Glutamatergic neuron (in vitro differentiated cells): ENCODE results near the gene GPHA2. TPM values are rescaled to one million over a fixed set of nuclear protein-coding genes. Genes with fewer than 3 reads are reported as not detected.

Source experiments
- DNase-seq: peaks from one replicate; pipeline ENCODE4 v3.0.0; 2022
- H3K27ac Mint-ChIP-seq: one replicate; pipeline ENCODE4 v1.8.0; 2020; ENCODE audit warnings: mild to moderate bottlenecking, mixed read lengths, inconsistent platforms; ENCODE audit not compliant: unreplicated experiment
- H3K27me3 Mint-ChIP-seq: one replicate; pipeline ENCODE4 v1.8.0; 2020; ENCODE audit warnings: mild to moderate bottlenecking, moderate library complexity, mixed read lengths, inconsistent platforms; ENCODE audit not compliant: unreplicated experiment
- H3K36me3 Mint-ChIP-seq: one replicate; pipeline ENCODE4 v1.8.0; 2020; ENCODE audit warnings: mild to moderate bottlenecking, mixed read lengths, inconsistent platforms; ENCODE audit not compliant: unreplicated experiment
- H3K4me1 Mint-ChIP-seq: one replicate; pipeline ENCODE4 v1.8.0; 2020; ENCODE audit warnings: mild to moderate bottlenecking, low read depth, mixed read lengths, inconsistent platforms; ENCODE audit not compliant: unreplicated experiment
- H3K4me3 Mint-ChIP-seq: one replicate; pipeline ENCODE4 v1.8.0; 2020; ENCODE audit warnings: mild to moderate bottlenecking, mixed read lengths, inconsistent platforms; ENCODE audit not compliant: unreplicated experiment
- H3K9me3 Mint-ChIP-seq: one replicate; pipeline ENCODE4 v1.8.0; 2020; ENCODE audit warnings: mild to moderate bottlenecking, moderate library complexity, mixed read lengths, inconsistent platforms; ENCODE audit not compliant: unreplicated experiment
- total RNA-seq: library from RNA; stranded (reverse); fragmentation: NEBNext Ultra II Directional; extraction: Animal tissue kit (Norgen Biotek cat#: 25700); gene quantifications from one replicate; pipeline ENCODE4 v1.2.1, GENCODE V29; 2021; ENCODE audit not compliant: unreplicated experiment
- TF ChIP-seq, protein P1 (sequence below): fragments of 200-600 bp; sonication (generic); IDR thresholded peaks from one replicate; pipeline ENCODE4 v1.5.0; 2021; ENCODE audit not compliant: partially characterized antibody, unreplicated experiment

Gene GPHA2
- total RNA-seq, 1 donor from 2014 or later: not detected

GRCh38 chr11:64902102-64902900, 33.4 kb downstream of the GPHA2 start:
- Mint-ChIP-seq H3K4me3 (no peak overlapping the region), H3K4me1 (no peaks in the 10 kb centered on the region), H3K36me3 (no peaks in the 10 kb centered on the region), H3K27ac (no peak overlapping the region), H3K27me3 (peaks cover 3% of the 10 kb centered on the region), H3K9me3 (peaks cover 6% of the 10 kb centered on the region)
- DNase-seq: no peak
- TF ChIP-seq, protein P1, sequence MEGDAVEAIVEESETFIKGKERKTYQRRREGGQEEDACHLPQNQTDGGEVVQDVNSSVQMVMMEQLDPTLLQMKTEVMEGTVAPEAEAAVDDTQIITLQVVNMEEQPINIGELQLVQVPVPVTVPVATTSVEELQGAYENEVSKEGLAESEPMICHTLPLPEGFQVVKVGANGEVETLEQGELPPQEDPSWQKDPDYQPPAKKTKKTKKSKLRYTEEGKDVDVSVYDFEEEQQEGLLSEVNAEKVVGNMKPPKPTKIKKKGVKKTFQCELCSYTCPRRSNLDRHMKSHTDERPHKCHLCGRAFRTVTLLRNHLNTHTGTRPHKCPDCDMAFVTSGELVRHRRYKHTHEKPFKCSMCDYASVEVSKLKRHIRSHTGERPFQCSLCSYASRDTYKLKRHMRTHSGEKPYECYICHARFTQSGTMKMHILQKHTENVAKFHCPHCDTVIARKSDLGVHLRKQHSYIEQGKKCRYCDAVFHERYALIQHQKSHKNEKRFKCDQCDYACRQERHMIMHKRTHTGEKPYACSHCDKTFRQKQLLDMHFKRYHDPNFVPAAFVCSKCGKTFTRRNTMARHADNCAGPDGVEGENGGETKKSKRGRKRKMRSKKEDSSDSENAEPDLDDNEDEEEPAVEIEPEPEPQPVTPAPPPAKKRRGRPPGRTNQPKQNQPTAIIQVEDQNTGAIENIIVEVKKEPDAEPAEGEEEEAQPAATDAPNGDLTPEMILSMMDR: no peak

- Mint-ChIP-seq H3K9me3 (peaks cover 6% of the 10 kb centered on the region), H3K4me1 (peaks cover 3% of the 10 kb centered on the region)
Observed at GRCh38 chr11:64900774-64901173, 34.9 kb downstream of the GPHA2 start.

GRCh38 chr11:64900263-64900678, 35.4 kb downstream of the GPHA2 start:
- Mint-ChIP-seq H3K27ac (no peak overlapping the region), H3K36me3 (no peaks in the 10 kb centered on the region), H3K4me3 (no peak overlapping the region), H3K4me1 (peaks cover 6% of the 10 kb centered on the region), H3K9me3 (peaks cover 6% of the 10 kb centered on the region), H3K27me3 (peaks cover 3% of the 10 kb centered on the region)
- DNase-seq: no peak
- TF ChIP-seq, protein P1: no peak

More at GRCh38 chr11:64900774-64901173, 34.9 kb downstream of the GPHA2 start:
- Mint-ChIP-seq H3K27ac (no peak overlapping the region), H3K4me3 (no peak overlapping the region), H3K27me3 (peaks cover 3% of the 10 kb centered on the region), H3K36me3 (no peaks in the 10 kb centered on the region)
- no peak for DNase-seq
- TF ChIP-seq, protein P1: no peak

GRCh38 chr11:64898541-64898940, 37.2 kb downstream of the GPHA2 start:
- H3K4me1 Mint-ChIP-seq: peaks cover 6% of the 10 kb centered on the region
- H3K27me3 Mint-ChIP-seq: peaks cover 3% of the 10 kb centered on the region
- H3K9me3 Mint-ChIP-seq: peaks cover 6% of the 10 kb centered on the region
- TF ChIP-seq, protein P1: no peak
- DNase-seq: no peak
- no peak overlapping the region for H3K27ac Mint-ChIP-seq
- H3K36me3 Mint-ChIP-seq: no peaks in the 10 kb centered on the region
- H3K4me3 Mint-ChIP-seq: no peak overlapping the region

DNA sequence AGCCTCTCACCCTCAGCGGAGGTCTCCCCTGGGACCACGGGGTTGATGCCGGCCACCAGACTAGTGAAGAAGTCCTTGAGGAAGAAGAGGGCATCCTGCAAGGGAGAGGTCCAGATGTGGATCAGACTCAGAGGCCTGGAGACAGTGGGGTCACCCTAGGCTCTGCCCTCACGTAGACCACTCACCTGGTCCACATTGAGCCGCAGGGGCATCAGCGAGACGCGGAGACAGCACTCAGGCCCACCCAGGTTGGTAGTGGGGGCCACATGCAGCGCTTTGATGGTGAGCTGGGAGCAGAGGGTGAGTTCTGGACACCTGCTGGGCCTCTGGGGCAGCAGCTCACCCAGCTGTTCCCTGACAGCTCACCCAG, 37.6 kb downstream of the GPHA2 start:
- Mint-ChIP-seq H3K27me3 (peaks cover 3% of the 10 kb centered on the region), H3K36me3 (no peaks in the 10 kb centered on the region), H3K4me3 (no peak overlapping the region), H3K9me3 (peaks cover 6% of the 10 kb centered on the region), H3K4me1 (peaks cover 6% of the 10 kb centered on the region), H3K27ac (no peak overlapping the region)
- TF ChIP-seq, protein P1: no peak
- DNase-seq: no peak
